ENCODE data around the gene KRTAP6-2.

- TF ChIP-seq ZNF44 (CRISPR knock-in tag; IDR thresholded peaks at IDR 0.05): no peak
- no peak for TF ChIP-seq CTCF (CRISPR knock-in tag; IDR thresholded peaks at IDR 0.05)
- no peak for TF ChIP-seq AFF4 (CRISPR knock-in tag; IDR thresholded peaks at IDR 0.05)
- TF ChIP-seq SRF (IDR thresholded peaks at IDR 0.05; ENCODE audit: low read depth, low read length): no peak
- no peak for TF ChIP-seq ZNF644 (CRISPR knock-in tag; IDR thresholded peaks at IDR 0.05; ENCODE audit: low read depth)
- TF ChIP-seq FOXC1 (CRISPR knock-in tag; IDR thresholded peaks at IDR 0.05; ENCODE audit: borderline replicate concordance): no peak
- no peak for TF ChIP-seq ZNF24 (IDR thresholded peaks at IDR 0.05)
- TF ChIP-seq NFIC (IDR thresholded peaks at IDR 0.05; ENCODE audit: low read length): no peak
- TF ChIP-seq ZSCAN5A (CRISPR knock-in tag; IDR thresholded peaks at IDR 0.05; ENCODE audit: borderline replicate concordance): no peak
- TF ChIP-seq EP300 (IDR thresholded peaks at IDR 0.05; ENCODE audit: low read depth in 2 of 2, low read length in 2 of 2): no peak
- TF ChIP-seq EP300 (CRISPR knock-in tag; IDR thresholded peaks at IDR 0.05; ENCODE audit: borderline replicate concordance): no peak
- no peak for TF ChIP-seq NPAS2 (CRISPR knock-in tag; IDR thresholded peaks at IDR 0.05; ENCODE audit: borderline replicate concordance)
- TF ChIP-seq ZBTB40 (IDR thresholded peaks at IDR 0.05): no peak
- no peak for TF ChIP-seq ZBTB40 (CRISPR knock-in tag; IDR thresholded peaks at IDR 0.05)
Observed at GRCh38 chr21:30561264-30561895, 37.3 kb downstream of the KRTAP6-2 start, which contains the start of gene KRTAP19-7.

All from HepG2 (cell line).